ENCODE results near the gene MAK. TPM values are rescaled to one million over a fixed set of nuclear protein-coding genes. Genes with fewer than 3 reads are reported as not detected.
"Not testable (repeated sequence)": the region's sequence is repeated elsewhere in the genome, so short reads cannot be mapped to it uniquely, and the experiment has no call there.

Gene MAK
- polyA plus RNA-seq, 1 donor (not counting 4 experiments of a cell fraction or from before 2014, with no cell fraction given) = not detected

DNA sequence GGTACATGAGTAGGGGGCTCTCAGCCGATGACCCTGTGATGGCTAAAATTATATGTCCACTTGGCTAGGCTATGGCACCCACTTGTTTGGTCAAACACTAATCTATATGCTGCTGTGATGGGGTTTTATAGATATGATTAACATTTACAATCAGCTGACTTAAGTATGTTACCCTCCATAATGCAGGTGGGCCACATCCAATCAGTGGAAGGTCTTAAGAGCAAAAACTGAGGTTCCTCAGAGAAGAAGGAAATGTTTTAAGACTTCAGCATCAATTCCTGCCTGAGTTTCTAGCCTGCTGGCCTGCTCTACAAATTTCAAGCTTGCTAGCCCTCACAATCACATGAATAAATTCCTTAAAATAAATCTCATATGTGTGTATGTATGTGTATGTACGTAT, 18.9 kb upstream of the MAK start:
- Histone ChIP-seq H3K9me1 (ENCODE audit: control insufficient read depth, extremely low read depth, insufficient read depth, low read length) (no peaks in the 10 kb centered on the region), H3K79me2 (ENCODE audit: control insufficient read depth, insufficient read depth, low read length) (no peaks in the 10 kb centered on the region), H3K27me3 (ENCODE audit: control insufficient read depth, extremely low read depth, insufficient read depth, low read length) (no peaks in the 10 kb centered on the region), H3K27ac (ENCODE audit: control insufficient read depth, insufficient read depth, low read length) (no peak overlapping the region), H3K4me1 (ENCODE audit: control insufficient read depth, extremely low read depth, insufficient read depth, low read length) (no peaks in the 10 kb centered on the region), H4K20me1 (ENCODE audit: control insufficient read depth, extremely low read depth, insufficient read depth, low read length) (no peaks in the 10 kb centered on the region), H3K4me3 (ENCODE audit: control insufficient read depth in 2 of 3, extremely low read depth in 1 of 3, insufficient read depth in 2 of 3, low read depth in 1 of 3, low read length in 3 of 3) (no peak overlapping the region), H3K9ac (ENCODE audit: control insufficient read depth, extremely low read depth, insufficient read depth, low read length) (no peak overlapping the region), H3K36me3 (ENCODE audit: control insufficient read depth in 2 of 2, extremely low read depth in 1 of 2, insufficient read depth in 2 of 2, low read length in 2 of 2) (no peaks in the 10 kb centered on the region), H3K4me2 (ENCODE audit: control insufficient read depth, extremely low read depth, insufficient read depth, low read depth, low read length) (no peak overlapping the region), H3K9me3 (ENCODE audit: control insufficient read depth, low read depth, low read length) (no peaks in the 10 kb centered on the region), H2AFZ (ENCODE audit: control insufficient read depth, low read length) (no peak overlapping the region)
- TF ChIP-seq, protein P1, sequence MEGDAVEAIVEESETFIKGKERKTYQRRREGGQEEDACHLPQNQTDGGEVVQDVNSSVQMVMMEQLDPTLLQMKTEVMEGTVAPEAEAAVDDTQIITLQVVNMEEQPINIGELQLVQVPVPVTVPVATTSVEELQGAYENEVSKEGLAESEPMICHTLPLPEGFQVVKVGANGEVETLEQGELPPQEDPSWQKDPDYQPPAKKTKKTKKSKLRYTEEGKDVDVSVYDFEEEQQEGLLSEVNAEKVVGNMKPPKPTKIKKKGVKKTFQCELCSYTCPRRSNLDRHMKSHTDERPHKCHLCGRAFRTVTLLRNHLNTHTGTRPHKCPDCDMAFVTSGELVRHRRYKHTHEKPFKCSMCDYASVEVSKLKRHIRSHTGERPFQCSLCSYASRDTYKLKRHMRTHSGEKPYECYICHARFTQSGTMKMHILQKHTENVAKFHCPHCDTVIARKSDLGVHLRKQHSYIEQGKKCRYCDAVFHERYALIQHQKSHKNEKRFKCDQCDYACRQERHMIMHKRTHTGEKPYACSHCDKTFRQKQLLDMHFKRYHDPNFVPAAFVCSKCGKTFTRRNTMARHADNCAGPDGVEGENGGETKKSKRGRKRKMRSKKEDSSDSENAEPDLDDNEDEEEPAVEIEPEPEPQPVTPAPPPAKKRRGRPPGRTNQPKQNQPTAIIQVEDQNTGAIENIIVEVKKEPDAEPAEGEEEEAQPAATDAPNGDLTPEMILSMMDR (optimal IDR thresholded peaks at IDR 0.05 in 1 of 3, IDR thresholded peaks at IDR 0.05 in 1 of 3, conservative IDR thresholded peaks at IDR 0.05 in 1 of 3; ENCODE audit: extremely low read depth in 1 of 3, insufficient read depth in 2 of 3, low read length in 3 of 3) = no peak
- TF ChIP-seq EZH2 (IDR thresholded peaks at IDR 0.05; ENCODE audit: low read length) = no peak
- FAIRE-seq (no peak), DNase-seq (ENCODE audit: low read depth, low spot score) (no peak)
- dilution Hi-C loops (cut with MboI; ENCODE audit: extremely low pct_ligation_motif_present, low sequenced_read_pairs) = no loop called here

GRCh38 chr6:10854922-10855632, 16.7 kb upstream of the MAK start:
- H3K4me1 ChIP-seq (ENCODE audit: control insufficient read depth, extremely low read depth, insufficient read depth, low read length) = no peaks in the 10 kb centered on the region
- H3K4me2 ChIP-seq (ENCODE audit: control insufficient read depth, extremely low read depth, insufficient read depth, low read depth, low read length) = no peak overlapping the region
- no peak overlapping the region for H2AFZ ChIP-seq (ENCODE audit: control insufficient read depth, low read length)
- H3K4me3 ChIP-seq (ENCODE audit: control insufficient read depth in 2 of 3, extremely low read depth in 1 of 3, insufficient read depth in 2 of 3, low read depth in 1 of 3, low read length in 3 of 3) = no peak overlapping the region
- no peaks in the 10 kb centered on the region for H3K9me1 ChIP-seq (ENCODE audit: control insufficient read depth, extremely low read depth, insufficient read depth, low read length)
- no peak overlapping the region for H3K27ac ChIP-seq (ENCODE audit: control insufficient read depth, insufficient read depth, low read length)
- DNase-seq (ENCODE audit: low read depth, low spot score) (no peak), FAIRE-seq (no peak)
- H3K79me2 ChIP-seq (ENCODE audit: control insufficient read depth, insufficient read depth, low read length) = no peaks in the 10 kb centered on the region
- dilution Hi-C loops (cut with MboI; ENCODE audit: extremely low pct_ligation_motif_present, low sequenced_read_pairs) = no loop called here
- no peak for TF ChIP-seq EZH2 (IDR thresholded peaks at IDR 0.05; ENCODE audit: low read length)
- TF ChIP-seq, protein P1 (optimal IDR thresholded peaks at IDR 0.05 in 1 of 3, IDR thresholded peaks at IDR 0.05 in 1 of 3, conservative IDR thresholded peaks at IDR 0.05 in 1 of 3; ENCODE audit: extremely low read depth in 1 of 3, insufficient read depth in 2 of 3, low read length in 3 of 3) = no peak
- no peaks in the 10 kb centered on the region for H3K27me3 ChIP-seq (ENCODE audit: control insufficient read depth, extremely low read depth, insufficient read depth, low read length)
- H4K20me1 ChIP-seq (ENCODE audit: control insufficient read depth, extremely low read depth, insufficient read depth, low read length) = no peaks in the 10 kb centered on the region
- no peak overlapping the region for H3K9ac ChIP-seq (ENCODE audit: control insufficient read depth, extremely low read depth, insufficient read depth, low read length)
- H3K36me3 ChIP-seq (ENCODE audit: control insufficient read depth in 2 of 2, extremely low read depth in 1 of 2, insufficient read depth in 2 of 2, low read length in 2 of 2) = no peaks in the 10 kb centered on the region
- H3K9me3 ChIP-seq (ENCODE audit: control insufficient read depth, low read depth, low read length) = no peaks in the 10 kb centered on the region

GRCh38 chr6:10853849-10854300, 15.5 kb upstream of the MAK start:
- DNase-seq (ENCODE audit: low read depth, low spot score); H3K9ac ChIP-seq (ENCODE audit: control insufficient read depth, extremely low read depth, insufficient read depth, low read length); H4K20me1 ChIP-seq (ENCODE audit: control insufficient read depth, extremely low read depth, insufficient read depth, low read length); H3K79me2 ChIP-seq (ENCODE audit: control insufficient read depth, insufficient read depth, low read length); H3K4me1 ChIP-seq (ENCODE audit: control insufficient read depth, extremely low read depth, insufficient read depth, low read length); H3K4me3 ChIP-seq (ENCODE audit: control insufficient read depth in 2 of 3, extremely low read depth in 1 of 3, insufficient read depth in 2 of 3, low read depth in 1 of 3, low read length in 3 of 3); H3K27ac ChIP-seq (ENCODE audit: control insufficient read depth, insufficient read depth, low read length); dilution Hi-C loops (cut with MboI; ENCODE audit: extremely low pct_ligation_motif_present, low sequenced_read_pairs); H2AFZ ChIP-seq (ENCODE audit: control insufficient read depth, low read length); FAIRE-seq; H3K9me3 ChIP-seq (ENCODE audit: control insufficient read depth, low read depth, low read length); H3K27me3 ChIP-seq (ENCODE audit: control insufficient read depth, extremely low read depth, insufficient read depth, low read length); H3K4me2 ChIP-seq (ENCODE audit: control insufficient read depth, extremely low read depth, insufficient read depth, low read depth, low read length); H3K36me3 ChIP-seq (ENCODE audit: control insufficient read depth in 2 of 2, extremely low read depth in 1 of 2, insufficient read depth in 2 of 2, low read length in 2 of 2); H3K9me1 ChIP-seq (ENCODE audit: control insufficient read depth, extremely low read depth, insufficient read depth, low read length): not testable (repeated sequence)
